Large intestine (tissue), 3 donors: Measurements from ENCODE around the gene C2CD4B. TPM values are rescaled to one million over a fixed set of nuclear protein-coding genes. Genes with fewer than 3 reads are reported as not detected.
A peak's percentile ranks its signal among the peaks of the same experiment; 100 is the strongest.

Experiments
- DNase-seq, 2 donors: peaks; one replicate each; pipeline versions ENCODE4 v3.0.0 to v3.0.0-alpha.2; 2013
- H3K27ac ChIP-seq: one replicate; pipeline ENCODE4 v1.5.1; 2013; ENCODE audit warnings: low read length
- H3K27me3 ChIP-seq: 2 replicates; pipeline ENCODE4 v1.6.1; 2013; ENCODE audit warnings: low read length; ENCODE audit not compliant: control insufficient read depth, insufficient read depth
- H3K36me3 ChIP-seq: 2 replicates; pipeline ENCODE4 v1.6.1; 2013; ENCODE audit warnings: low read length; ENCODE audit not compliant: control insufficient read depth, insufficient read depth
- H3K4me1 ChIP-seq: one replicate; pipeline ENCODE4 v1.6.1; 2013; ENCODE audit warnings: low read length; ENCODE audit not compliant: control insufficient read depth, insufficient read depth
- H3K4me3 ChIP-seq: one replicate; pipeline ENCODE4 v1.5.1; 2013; ENCODE audit warnings: low read length
- H3K9me3 ChIP-seq: one replicate; pipeline ENCODE4 v1.6.1; 2013; ENCODE audit warnings: mild to moderate bottlenecking, low read depth, low read length, moderate library complexity; ENCODE audit not compliant: control insufficient read depth
- WGBS: methylation state at CpG from one replicate; pipeline ENCODE4 v1.1.5; 2013; ENCODE audit warnings: low lambda C conversion rate; ENCODE audit not compliant: insufficient coverage; 5-methylcytosine and 5-hydroxymethylcytosine counted together
- polyA plus RNA-seq: library from polyadenylated mRNA; unstranded; fragments of 120-200 nt; gene quantifications from one replicate; pipeline ENCODE4 v1.2.1, GENCODE V29; 2013

C2CD4B gene
- polyA plus RNA-seq, 1 donor, result 2.4 TPM

- no peak overlapping the region for H3K4me3 ChIP-seq
- no peaks in the 10 kb centered on the region for H3K27me3 ChIP-seq
- DNase-seq, result peak; percentile 47 to 77
- peak overlapping the region; percentile 83 for H3K27ac ChIP-seq
- no peaks in the 10 kb centered on the region for H3K9me3 ChIP-seq
- H3K36me3 ChIP-seq, result no peaks in the 10 kb centered on the region
- no CpG with 5 or more reads among the region's 3 CpGs for WGBS
- H3K4me1 ChIP-seq, result peaks cover 62% of the 10 kb centered on the region
Observed at GRCh38 chr15:62136911-62137865, 27.9 kb downstream of the C2CD4B start.

- Histone ChIP-seq H3K27ac (peak overlapping the region; percentile 83), H3K36me3 (no peaks in the 10 kb centered on the region), H3K4me3 (no peak overlapping the region), H3K9me3 (no peaks in the 10 kb centered on the region), H3K4me1 (peaks cover 50% of the 10 kb centered on the region), H3K27me3 (no peaks in the 10 kb centered on the region)
- no CpG with 5 or more reads among the region's 9 CpGs for WGBS
- peak; percentile 63 to 88 for DNase-seq
Observed at GRCh38 chr15:62135532-62136134, 29.5 kb downstream of the C2CD4B start.

GRCh38 chr15:62133141-62133540 is 31.9 kb downstream of the C2CD4B start:
- H3K9me3 ChIP-seq, result no peaks in the 10 kb centered on the region
- WGBS, result no CpG with 5 or more reads among the region's 3 CpGs
- peaks cover 32% of the 10 kb centered on the region for H3K4me1 ChIP-seq
- DNase-seq, result no peak
- no peak overlapping the region for H3K27ac ChIP-seq
- no peaks in the 10 kb centered on the region for H3K27me3 ChIP-seq
- H3K4me3 ChIP-seq, result no peak overlapping the region
- no peaks in the 10 kb centered on the region for H3K36me3 ChIP-seq

- peaks cover 9% of the 10 kb centered on the region for H3K4me1 ChIP-seq
- no peak overlapping the region for H3K4me3 ChIP-seq
- DNase-seq, result no peak
- H3K27me3 ChIP-seq, result no peaks in the 10 kb centered on the region
- no peak overlapping the region for H3K27ac ChIP-seq
- no peaks in the 10 kb centered on the region for H3K36me3 ChIP-seq
- no peaks in the 10 kb centered on the region for H3K9me3 ChIP-seq
- WGBS, result no CpG with 5 or more reads among the region's 2 CpGs
Observed at GRCh38 chr15:62128916-62129315, 36.2 kb downstream of the C2CD4B start.

GRCh38 chr15:62126364-62126763 is 38.7 kb downstream of the C2CD4B start:
- Histone ChIP-seq H3K4me3 (no peak overlapping the region), H3K36me3 (no peaks in the 10 kb centered on the region), H3K27me3 (no peaks in the 10 kb centered on the region), H3K9me3 (no peaks in the 10 kb centered on the region), H3K27ac (no peak overlapping the region), H3K4me1 (peaks cover 19% of the 10 kb centered on the region)
- WGBS, result no CpG with 5 or more reads among the region's 3 CpGs
- DNase-seq, result no peak

- no CpG with 5 or more reads among the region's 2 CpGs for whole genome bisulfite sequencing
Observed at GRCh38 chr15:62125773-62126172, 39.3 kb downstream of the C2CD4B start.

GRCh38 chr15:62124973-62125303 is 40.1 kb downstream of the C2CD4B start:
- H3K27me3 ChIP-seq, result no peaks in the 10 kb centered on the region
- H3K27ac ChIP-seq, result peak overlapping the region; percentile 81
- peaks cover 20% of the 10 kb centered on the region for H3K4me1 ChIP-seq
- no peak for DNase-seq
- H3K9me3 ChIP-seq, result no peaks in the 10 kb centered on the region
- 80% methylated on average over 1 of the region's 2 CpGs for WGBS
- H3K4me3 ChIP-seq, result no peak overlapping the region
- H3K36me3 ChIP-seq, result no peaks in the 10 kb centered on the region

More at GRCh38 chr15:62125773-62126172, 39.3 kb downstream of the C2CD4B start:
- H3K36me3 ChIP-seq, result no peaks in the 10 kb centered on the region
- peak; percentile 54 to 75 for DNase-seq
- H3K9me3 ChIP-seq, result no peaks in the 10 kb centered on the region
- H3K27me3 ChIP-seq, result no peaks in the 10 kb centered on the region
- H3K4me1 ChIP-seq, result peaks cover 20% of the 10 kb centered on the region
- H3K27ac ChIP-seq, result no peak overlapping the region
- no peak overlapping the region for H3K4me3 ChIP-seq

GRCh38 chr15:62124176-62124972 is 40.7 kb downstream of the C2CD4B start:
- Histone ChIP-seq H3K36me3 (no peaks in the 10 kb centered on the region), H3K9me3 (no peaks in the 10 kb centered on the region), H3K4me3 (no peak overlapping the region), H3K27me3 (no peaks in the 10 kb centered on the region), H3K27ac (peak overlapping the region; percentile 81), H3K4me1 (peaks cover 20% of the 10 kb centered on the region)
- peak in 1 of 2 donors; percentile 85 for DNase-seq
- WGBS, result 20% methylated on average over 1 of the region's 6 CpGs

GRCh38 chr15:62122249-62122648 is 42.8 kb downstream of the C2CD4B start:
- H3K4me1 ChIP-seq, result peaks cover 29% of the 10 kb centered on the region
- H3K36me3 ChIP-seq, result no peaks in the 10 kb centered on the region
- no peak for DNase-seq
- no peak overlapping the region for H3K27ac ChIP-seq
- H3K9me3 ChIP-seq, result no peaks in the 10 kb centered on the region
- H3K4me3 ChIP-seq, result no peak overlapping the region
- H3K27me3 ChIP-seq, result no peaks in the 10 kb centered on the region
- WGBS, result 100% methylated on average over 2 of the region's 2 CpGs
